ENCODE results near the gene SMPD4.
"Not testable (repeated sequence)": the region's sequence is repeated elsewhere in the genome, so short reads cannot be mapped to it uniquely, and the experiment has no call there.

SMPD4 gene, protein sequence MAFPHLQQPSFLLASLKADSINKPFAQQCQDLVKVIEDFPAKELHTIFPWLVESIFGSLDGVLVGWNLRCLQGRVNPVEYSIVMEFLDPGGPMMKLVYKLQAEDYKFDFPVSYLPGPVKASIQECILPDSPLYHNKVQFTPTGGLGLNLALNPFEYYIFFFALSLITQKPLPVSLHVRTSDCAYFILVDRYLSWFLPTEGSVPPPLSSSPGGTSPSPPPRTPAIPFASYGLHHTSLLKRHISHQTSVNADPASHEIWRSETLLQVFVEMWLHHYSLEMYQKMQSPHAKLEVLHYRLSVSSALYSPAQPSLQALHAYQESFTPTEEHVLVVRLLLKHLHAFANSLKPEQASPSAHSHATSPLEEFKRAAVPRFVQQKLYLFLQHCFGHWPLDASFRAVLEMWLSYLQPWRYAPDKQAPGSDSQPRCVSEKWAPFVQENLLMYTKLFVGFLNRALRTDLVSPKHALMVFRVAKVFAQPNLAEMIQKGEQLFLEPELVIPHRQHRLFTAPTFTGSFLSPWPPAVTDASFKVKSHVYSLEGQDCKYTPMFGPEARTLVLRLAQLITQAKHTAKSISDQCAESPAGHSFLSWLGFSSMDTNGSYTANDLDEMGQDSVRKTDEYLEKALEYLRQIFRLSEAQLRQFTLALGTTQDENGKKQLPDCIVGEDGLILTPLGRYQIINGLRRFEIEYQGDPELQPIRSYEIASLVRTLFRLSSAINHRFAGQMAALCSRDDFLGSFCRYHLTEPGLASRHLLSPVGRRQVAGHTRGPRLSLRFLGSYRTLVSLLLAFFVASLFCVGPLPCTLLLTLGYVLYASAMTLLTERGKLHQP

GRCh38 chr2:130181325-130181879 lies at the start of gene SMPD4:
Gene SMPD4, minus strand, starts transcription at chr2:130181602. Its CDS starts 5,010 bp downstream, at chr2:130176592.
- DNase-seq (ENCODE audit: low spot score) = peak; percentile 97

- not testable (repeated sequence) for DNase-seq (ENCODE audit: low spot score)
Observed at GRCh38 chr2:130230907-130231306, 49.5 kb upstream of the SMPD4 start.

DNA sequence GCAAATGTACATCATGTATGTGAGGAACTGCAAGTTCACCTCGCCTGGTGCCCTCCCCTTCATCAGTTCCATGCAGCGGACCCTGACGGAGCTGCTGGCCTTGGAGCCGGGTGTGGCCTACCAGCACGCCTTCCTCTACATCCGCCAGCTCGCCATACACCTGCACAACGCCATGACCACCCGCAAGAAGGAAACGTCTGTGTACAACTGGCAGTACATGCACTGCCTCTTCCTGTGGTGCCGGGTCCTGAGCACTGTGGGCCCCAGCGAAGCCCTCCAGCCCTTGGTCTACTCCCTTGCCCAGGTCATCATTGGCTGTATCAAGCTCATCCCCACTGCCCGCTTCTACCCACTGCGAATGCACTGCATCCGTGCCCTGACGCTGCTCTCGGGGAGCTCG lies 49.0 kb upstream of the SMPD4 start:
- DNase-seq (ENCODE audit: low spot score) = not testable (repeated sequence)

GRCh38 chr2:130229161-130229510 lies 47.7 kb upstream of the SMPD4 start:
- DNase-seq (ENCODE audit: low spot score) = not testable (repeated sequence)

GRCh38 chr2:130228467-130229160 lies 47.2 kb upstream of the SMPD4 start:
- not testable (repeated sequence) for DNase-seq (ENCODE audit: low spot score)

GRCh38 chr2:130228005-130228404 lies 46.6 kb upstream of the SMPD4 start:
- not testable (repeated sequence) for DNase-seq (ENCODE audit: low spot score)

DNA sequence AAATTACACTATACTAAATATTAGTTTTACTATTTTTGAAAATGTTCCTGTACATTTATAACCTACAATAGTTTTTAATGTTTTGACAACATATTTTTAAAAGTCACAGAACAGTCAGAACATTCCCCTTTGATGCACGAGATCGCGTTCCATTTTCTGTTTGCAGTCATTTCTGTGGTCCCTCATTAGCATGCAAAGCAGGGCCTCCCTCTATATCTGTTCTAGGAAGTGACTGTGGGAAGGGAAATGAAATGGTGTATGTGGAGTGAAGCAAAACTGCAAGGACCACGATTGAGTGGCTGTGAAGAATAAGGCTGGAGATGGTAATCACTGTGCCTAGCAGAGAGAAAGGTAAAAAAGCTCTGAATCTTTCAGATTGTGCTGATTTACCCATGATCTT lies 41.1 kb upstream of the SMPD4 start:
- DNase-seq (ENCODE audit: low spot score) = not testable (repeated sequence)

GRCh38 chr2:130220505-130220904 lies 39.1 kb upstream of the SMPD4 start:
- DNase-seq (ENCODE audit: low spot score) = not testable (repeated sequence)

DNA sequence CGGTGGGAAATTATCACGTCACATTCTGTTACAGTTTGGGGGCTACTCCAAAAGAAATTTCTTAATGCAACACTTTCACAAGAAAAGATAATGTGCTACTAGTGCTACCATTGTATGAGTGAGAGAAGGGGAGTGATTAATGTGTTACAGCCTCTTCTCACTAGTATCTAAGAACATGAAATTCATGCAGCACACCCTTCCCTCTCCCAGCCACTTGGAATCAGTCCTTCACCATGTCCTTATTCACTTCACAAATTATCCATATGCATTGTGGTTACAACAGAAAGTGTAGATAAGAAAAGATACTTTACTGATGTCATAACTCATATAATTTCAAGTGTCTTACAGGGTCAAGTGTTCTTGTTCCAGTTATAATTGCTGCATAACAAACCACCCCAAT lies 37.7 kb upstream of the SMPD4 start:
- not testable (repeated sequence) for DNase-seq (ENCODE audit: low spot score)

- DNase-seq (ENCODE audit: low spot score) = not testable (repeated sequence)
Observed at GRCh38 chr2:130207051-130207450, 25.6 kb upstream of the SMPD4 start.

DNA sequence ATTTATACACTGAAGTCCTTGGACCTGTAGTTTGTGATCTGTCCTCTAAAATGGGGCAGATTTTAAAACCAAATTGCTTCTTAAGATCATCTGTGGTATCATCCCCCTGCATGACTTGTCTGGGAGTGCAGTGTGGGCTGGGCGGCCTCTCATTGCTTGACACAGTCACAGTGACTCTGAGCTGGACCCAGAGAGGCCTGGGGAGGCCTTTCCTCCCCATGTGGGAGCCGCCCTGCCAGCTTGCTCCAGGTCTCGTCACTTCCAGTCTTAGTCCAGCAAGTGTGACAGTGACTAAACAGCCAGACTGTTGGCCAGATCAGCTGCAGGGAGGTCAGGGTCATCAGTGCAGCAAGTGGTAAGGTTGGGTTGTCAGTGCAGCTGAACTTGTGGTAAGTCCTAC lies 21.7 kb upstream of the SMPD4 start:
- not testable (repeated sequence) for DNase-seq (ENCODE audit: low spot score)

DNA sequence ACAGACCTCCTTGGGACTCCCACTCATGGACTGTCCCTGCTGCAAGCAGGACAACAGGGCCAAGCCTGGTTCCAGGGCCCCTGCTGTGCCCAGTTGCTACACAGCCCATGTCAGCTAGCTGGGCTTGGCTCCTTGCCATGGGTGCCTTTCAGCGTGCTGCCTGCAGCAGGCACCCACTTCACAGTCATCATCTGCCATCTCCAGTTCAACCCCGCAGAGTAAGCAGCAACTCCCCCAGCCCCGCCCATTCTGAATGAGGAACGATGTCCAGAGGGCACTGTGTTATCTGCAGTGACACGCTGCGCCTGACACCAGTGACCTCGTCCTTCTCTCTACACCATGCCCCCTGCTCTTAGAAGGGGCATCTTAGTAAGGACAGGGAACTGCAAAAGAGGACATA lies 21.1 kb upstream of the SMPD4 start:
- DNase-seq (ENCODE audit: low spot score) = not testable (repeated sequence)

- DNase-seq (ENCODE audit: low spot score) = no peak
Observed at GRCh38 chr2:130198343-130198742, 16.9 kb upstream of the SMPD4 start, which contains the start of gene TUBA3E. Gene TUBA3E, minus strand, starts transcription at chr2:130198439. Its CDS starts 79 bp downstream, at chr2:130198360.

DNA sequence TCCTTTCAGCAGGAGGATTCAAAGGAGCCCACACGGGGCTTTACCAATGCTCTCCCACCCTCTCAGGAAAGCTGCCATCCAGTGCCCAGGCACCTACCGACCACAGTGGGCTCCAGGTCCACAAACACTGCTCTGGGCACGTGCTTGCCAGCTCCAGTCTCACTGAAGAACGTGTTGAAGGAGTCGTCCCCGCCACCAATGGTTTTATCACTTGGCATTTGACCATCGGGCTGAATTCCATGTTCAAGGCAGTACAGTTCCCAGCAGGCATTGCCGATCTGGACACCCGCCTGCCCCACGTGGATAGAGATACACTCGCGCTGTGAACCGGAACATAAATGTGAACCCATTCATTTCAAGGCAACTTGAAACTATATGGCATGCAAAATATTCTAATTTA lies 14.7 kb upstream of the SMPD4 start:
- DNase-seq (ENCODE audit: low spot score) = not testable (repeated sequence)

DNA sequence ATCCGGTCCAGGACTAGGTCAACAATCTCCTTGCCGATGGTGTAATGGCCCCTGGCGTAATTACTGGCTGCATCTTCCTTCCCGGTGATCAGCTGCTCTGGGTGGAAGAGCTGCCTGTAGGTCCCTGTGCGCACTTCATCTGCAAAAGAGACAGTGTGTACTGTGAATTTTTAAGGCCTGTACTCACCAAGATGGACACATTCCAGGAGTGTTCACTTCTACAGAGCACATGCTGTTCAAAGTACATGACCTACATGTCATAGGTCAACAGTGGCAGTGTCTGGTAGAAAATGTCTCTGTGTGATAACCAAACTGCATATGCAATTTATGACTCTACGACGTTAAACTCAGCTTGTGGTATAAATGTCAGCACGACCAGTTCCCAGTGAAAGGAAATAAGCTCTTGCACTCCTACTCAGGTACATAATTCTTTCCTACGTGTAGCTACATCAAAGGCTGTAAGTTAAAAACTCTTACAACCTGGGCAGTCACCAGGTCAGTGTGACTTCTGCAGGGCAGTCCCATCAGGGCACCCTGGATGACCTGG lies 13.8 kb upstream of the SMPD4 start:
- not testable (repeated sequence) for DNase-seq (ENCODE audit: low spot score)

DNA sequence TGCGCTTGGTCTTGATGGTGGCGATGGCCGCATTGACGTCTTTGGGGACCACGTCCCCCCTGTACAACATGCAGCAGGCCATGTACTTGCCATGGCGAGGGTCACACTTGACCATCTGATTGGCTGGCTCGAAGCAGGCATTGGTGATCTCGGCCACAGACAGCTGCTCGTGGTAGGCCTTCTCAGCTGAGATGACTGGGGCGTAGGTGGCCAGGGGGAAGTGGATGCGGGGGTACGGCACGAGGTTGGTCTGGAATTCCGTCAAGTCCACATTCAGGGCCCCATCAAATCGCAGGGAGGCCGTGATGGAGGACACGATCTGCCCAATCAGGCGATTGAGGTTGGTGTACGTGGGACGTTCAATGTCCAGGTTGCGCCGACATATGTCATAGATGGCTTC lies 12.4 kb upstream of the SMPD4 start:
- not testable (repeated sequence) for DNase-seq (ENCODE audit: low spot score)

DNA sequence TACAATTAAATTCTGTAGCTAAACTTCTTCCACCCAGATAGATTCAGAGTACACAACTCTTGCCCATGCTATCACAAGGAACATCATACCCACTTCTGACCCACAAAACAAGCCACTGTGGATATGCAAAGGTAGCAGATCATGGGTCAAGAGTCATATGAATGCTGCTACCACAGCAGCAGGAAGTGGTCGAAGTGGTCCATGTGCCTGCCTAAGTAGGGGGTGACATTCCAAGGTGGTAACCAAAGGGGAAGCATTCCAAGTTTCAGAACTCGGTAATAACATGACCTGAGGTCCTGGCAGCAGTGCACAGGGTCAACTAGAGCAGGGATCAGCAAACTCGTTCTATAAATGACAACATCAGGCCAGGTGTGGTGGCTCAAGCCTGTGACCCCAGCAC lies 11.0 kb upstream of the SMPD4 start:
- not testable (repeated sequence) for DNase-seq (ENCODE audit: low spot score)

GRCh38 chr2:130191319-130191718 lies 9.9 kb upstream of the SMPD4 start:
- not testable (repeated sequence) for DNase-seq (ENCODE audit: low spot score)

GRCh38 chr2:130190237-130190636 lies 8.8 kb upstream of the SMPD4 start:
- DNase-seq (ENCODE audit: low spot score) = no peak

DNA sequence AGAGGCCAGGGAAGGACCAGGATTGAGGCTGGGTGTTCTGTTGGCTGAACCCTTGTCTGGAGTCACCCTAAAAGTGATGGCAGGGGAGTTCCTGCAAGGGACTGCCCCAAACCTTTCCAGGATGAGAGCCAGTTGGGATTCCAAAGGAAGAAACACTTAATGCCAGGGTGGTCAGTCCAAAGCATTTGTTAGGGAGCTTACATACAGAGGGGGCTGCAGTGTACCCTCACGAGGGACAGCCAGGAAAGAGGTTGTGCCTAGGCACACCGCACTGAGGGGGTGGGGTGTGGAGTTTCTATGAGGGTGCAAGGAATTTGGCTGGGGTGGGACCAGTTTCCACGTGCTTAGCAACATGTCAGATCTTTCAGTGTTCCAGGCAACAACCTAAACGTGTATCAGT lies 7.6 kb upstream of the SMPD4 start:
- not testable (repeated sequence) for DNase-seq (ENCODE audit: low spot score)

All from NAMALWA (cell line).